GM19395 (cell line): ENCODE data around the gene IDS.

Experiments
- ATAC-seq: cut with Tn5 transposase; IDR thresholded peaks from one replicate; pipeline ENCODE4 v1.9.1; 2021; ENCODE audit warnings: mild to moderate bottlenecking, moderate library complexity; ENCODE audit not compliant: unreplicated experiment

IDS gene

GRCh38 chrX:149462849-149463248 is 42.3 kb downstream of the IDS start:
- no peak for ATAC-seq

- ATAC-seq = no peak
Measured at GRCh38 chrX:149461746-149462145, 43.4 kb downstream of the IDS start.

DNA sequence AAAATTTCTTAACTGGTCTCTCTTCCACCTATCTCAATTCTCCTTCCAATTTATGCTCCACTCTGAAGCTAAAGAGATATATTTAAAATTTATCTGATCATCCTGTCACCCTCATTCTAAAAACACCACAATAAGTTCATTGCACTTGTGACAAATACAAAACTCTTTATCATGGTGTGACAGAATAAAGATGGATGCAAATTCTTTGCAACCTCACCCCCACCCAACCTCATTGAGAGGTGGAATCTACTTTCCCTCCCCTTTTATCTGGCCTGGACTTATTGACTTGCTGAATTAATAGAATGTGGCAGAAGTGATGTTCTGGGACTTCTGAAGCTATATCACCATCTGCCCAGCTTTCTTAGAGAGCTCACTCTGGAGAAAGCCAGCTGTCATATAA is 46.5 kb downstream of the IDS start:
- ATAC-seq = no peak

GRCh38 chrX:149456476-149457245 is 48.4 kb downstream of the IDS start:
- ATAC-seq = no peak

GRCh38 chrX:149455934-149456333 is 49.2 kb downstream of the IDS start:
- no peak for ATAC-seq

DNA sequence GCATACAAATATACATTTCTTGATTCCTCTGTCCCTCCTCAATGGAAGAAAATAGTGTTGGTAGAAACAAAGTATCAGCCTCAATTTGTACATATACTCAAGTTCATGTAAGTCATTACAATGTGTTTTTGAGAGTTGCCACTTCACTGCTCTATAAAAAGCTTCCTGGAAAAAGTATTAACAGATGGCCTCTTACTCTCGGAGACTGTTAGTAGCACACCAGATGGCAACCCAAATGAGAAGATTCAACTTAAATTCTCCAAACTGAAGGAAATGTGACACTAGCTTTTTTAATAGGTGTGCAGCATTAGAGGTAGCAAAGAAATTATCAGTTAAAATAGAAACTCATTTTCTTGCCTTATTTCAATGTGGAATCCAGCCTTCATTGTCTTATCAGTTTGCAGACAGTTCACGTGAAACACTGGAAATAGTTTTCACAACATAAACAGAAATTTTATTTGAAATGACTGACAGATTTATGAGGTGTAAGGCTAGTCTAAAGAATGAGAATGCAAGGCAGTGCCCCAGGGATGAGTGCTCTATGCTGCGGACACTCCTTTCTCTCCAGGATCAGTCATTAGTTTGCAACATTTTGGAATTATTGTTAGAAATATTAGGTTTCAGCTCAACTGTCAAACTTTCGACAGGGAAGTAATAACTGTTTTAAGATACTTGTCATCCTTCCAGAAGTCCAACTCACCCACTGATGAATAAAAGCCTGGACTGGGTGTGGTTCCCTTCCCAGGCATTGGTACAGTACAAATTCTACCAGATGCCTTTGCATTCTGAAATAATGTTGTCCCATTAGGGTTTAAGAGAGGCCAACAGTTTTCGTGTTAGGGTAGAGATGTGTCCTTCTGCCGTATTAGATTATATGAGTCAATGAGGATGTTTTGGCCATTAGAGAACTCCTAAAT is 50.9 kb downstream of the IDS start:
- no peak for ATAC-seq

DNA sequence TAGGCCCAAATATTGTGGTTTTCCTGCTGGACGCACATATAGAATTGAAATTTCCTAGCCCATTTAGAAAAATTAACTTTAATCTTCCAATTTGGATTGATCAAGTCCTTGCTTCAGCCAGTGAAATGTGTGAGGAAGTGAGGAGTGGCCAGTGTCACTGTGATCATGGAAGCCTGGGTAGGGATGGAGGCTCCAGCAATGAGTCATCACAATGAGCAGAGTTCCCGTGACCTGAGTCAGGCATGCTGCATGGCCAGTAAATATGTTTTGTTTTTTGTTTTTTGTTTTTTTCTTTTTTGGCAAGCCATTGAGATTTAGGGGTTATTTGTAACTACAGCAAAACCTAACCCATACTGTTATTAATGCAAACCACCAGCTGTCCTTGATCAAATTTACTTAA is 52.1 kb downstream of the IDS start:
- ATAC-seq = no peak

GRCh38 chrX:149433451-149433850 is 71.7 kb downstream of the IDS start:
- ATAC-seq = no peak

DNA sequence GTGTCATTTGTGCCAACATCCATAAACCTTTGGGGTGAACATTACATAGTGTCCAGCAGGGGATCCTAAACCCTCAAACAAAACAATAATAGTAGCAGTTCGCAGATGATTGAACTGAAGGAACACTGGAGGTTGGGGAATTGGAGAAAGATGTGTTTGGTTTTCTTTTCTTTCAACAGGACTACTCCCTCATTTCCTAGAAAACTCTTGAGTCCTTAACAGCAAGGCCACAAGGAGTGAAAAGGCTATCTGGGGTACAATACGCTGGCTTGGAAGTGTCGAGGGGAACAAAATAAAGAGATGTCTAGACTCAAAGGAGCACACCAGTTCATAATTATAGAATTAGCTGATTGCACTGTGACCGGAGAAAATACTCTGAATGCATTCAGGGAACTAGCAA is 72.1 kb downstream of the IDS start:
- ATAC-seq = no peak
